ENCODE data around the gene FLT1. TPM values are rescaled to one million over a fixed set of nuclear protein-coding genes. Genes with fewer than 3 reads are reported as not detected.

FLT1 gene
- total RNA-seq, 4 donors from 2014 or later, result 19.3 to 48.6 (median 24.4) TPM

DNA sequence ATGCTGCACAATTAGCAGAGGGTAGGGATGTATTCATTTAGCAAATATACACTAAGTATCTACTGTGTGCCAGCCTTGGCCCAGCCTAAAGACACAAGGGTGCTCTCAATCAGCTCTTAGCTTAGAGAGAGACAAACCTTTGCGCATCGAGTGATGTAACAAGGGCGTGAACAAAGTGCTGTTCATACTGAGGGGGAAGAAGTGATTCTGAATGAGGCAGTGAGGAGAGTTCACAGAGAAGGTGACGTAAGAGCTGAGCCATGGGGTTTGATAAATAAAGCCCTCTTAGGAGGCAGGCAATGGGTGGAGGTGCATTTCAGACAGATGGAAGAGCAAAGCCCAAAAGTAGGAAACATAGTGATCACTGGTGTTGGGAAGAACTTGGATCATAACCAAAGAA lies 68.5 kb downstream of the FLT1 start:
- Histone ChIP-seq H3K9me3 (no peaks in the 10 kb centered on the region), H3K27me3 (no peaks in the 10 kb centered on the region), H3K36me3 (no peaks in the 10 kb centered on the region), H3K4me1 (no peaks in the 10 kb centered on the region), H3K27ac (no peak overlapping the region), H3K4me3 (no peak overlapping the region)
- TF ChIP-seq, protein P1, sequence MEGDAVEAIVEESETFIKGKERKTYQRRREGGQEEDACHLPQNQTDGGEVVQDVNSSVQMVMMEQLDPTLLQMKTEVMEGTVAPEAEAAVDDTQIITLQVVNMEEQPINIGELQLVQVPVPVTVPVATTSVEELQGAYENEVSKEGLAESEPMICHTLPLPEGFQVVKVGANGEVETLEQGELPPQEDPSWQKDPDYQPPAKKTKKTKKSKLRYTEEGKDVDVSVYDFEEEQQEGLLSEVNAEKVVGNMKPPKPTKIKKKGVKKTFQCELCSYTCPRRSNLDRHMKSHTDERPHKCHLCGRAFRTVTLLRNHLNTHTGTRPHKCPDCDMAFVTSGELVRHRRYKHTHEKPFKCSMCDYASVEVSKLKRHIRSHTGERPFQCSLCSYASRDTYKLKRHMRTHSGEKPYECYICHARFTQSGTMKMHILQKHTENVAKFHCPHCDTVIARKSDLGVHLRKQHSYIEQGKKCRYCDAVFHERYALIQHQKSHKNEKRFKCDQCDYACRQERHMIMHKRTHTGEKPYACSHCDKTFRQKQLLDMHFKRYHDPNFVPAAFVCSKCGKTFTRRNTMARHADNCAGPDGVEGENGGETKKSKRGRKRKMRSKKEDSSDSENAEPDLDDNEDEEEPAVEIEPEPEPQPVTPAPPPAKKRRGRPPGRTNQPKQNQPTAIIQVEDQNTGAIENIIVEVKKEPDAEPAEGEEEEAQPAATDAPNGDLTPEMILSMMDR (IDR thresholded peaks at IDR 0.05), result no peak
- TF ChIP-seq EP300 (IDR thresholded peaks at IDR 0.05), result no peak
- no peak for TF ChIP-seq POLR2A (IDR thresholded peaks at IDR 0.05)
- WGBS, 2 donors, result 91 to 94% methylated on average over 4 of the region's 4 CpGs
- DNase-seq (ENCODE audit: low spot score in 2 of 2), result no peak

GRCh38 chr13:28425793-28426192 lies 69.1 kb downstream of the FLT1 start:
- WGBS, 2 donors, result 29 to 46% methylated on average over 1 of the region's 1 CpG
- Histone ChIP-seq H3K36me3 (no peaks in the 10 kb centered on the region), H3K27me3 (no peaks in the 10 kb centered on the region), H3K9me3 (no peaks in the 10 kb centered on the region), H3K4me1 (no peaks in the 10 kb centered on the region), H3K27ac (no peak overlapping the region), H3K4me3 (no peak overlapping the region)
- DNase-seq (ENCODE audit: low spot score in 2 of 2), result no peak
- no peak for TF ChIP-seq POLR2A (IDR thresholded peaks at IDR 0.05)
- TF ChIP-seq EP300 (IDR thresholded peaks at IDR 0.05), result no peak
- TF ChIP-seq, protein P1 (IDR thresholded peaks at IDR 0.05), result no peak

- Histone ChIP-seq H3K4me3 (no peak overlapping the region), H3K27ac (no peak overlapping the region), H3K9me3 (no peaks in the 10 kb centered on the region), H3K27me3 (no peaks in the 10 kb centered on the region), H3K4me1 (no peaks in the 10 kb centered on the region), H3K36me3 (no peaks in the 10 kb centered on the region)
- TF ChIP-seq, protein P1 (IDR thresholded peaks at IDR 0.05), result no peak
- TF ChIP-seq EP300 (IDR thresholded peaks at IDR 0.05), result no peak
- no peak for TF ChIP-seq POLR2A (IDR thresholded peaks at IDR 0.05)
- 89 to 93% methylated on average over 4 of the region's 4 CpGs for WGBS, 2 donors
- DNase-seq (ENCODE audit: low spot score in 2 of 2), result no peak
These were observed 70.4 kb downstream of the FLT1 start for GRCh38 chr13:28424541-28424940.

GRCh38 chr13:28423010-28423409 lies 71.9 kb downstream of the FLT1 start:
- no peaks in the 10 kb centered on the region for H3K27me3 ChIP-seq

DNA sequence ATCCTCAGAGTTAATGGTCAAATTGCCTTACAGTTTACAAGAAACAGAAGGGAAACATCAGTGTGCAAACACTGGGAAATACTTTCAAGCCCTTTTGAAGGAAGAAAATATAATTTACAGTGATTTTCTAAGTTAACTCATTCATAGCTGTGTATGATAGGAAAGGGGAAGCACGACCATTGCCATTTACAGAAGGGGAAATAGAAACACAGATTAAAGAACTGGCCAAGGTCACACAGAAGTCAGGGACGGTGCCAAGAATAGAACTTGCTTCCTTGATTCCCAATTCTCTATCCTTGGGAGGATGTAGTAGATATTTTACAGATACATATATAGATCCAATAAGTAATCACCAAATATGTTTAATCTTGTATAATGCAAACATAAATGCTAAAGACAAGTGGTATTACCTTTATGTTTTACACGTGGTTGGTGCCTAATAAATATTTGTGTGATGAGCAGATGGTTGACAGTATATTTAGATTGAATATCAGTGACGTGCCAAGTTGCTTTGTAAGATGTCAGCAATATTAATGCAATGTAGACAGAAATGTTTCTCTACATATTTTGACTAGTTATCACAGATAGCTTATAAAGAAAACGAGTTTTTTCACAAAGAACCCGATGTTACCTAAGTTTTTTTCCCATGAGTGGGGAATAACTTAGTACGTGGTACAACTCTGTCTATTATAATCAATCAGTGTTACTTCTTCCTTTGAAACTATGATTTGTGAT lies 73.1 kb downstream of the FLT1 start:
- Histone ChIP-seq H3K4me1 (no peaks in the 10 kb centered on the region), H3K36me3 (no peaks in the 10 kb centered on the region), H3K27me3 (no peaks in the 10 kb centered on the region), H3K4me3 (no peak overlapping the region), H3K9me3 (no peaks in the 10 kb centered on the region), H3K27ac (no peak overlapping the region)
- TF ChIP-seq EP300 (IDR thresholded peaks at IDR 0.05), result no peak
- TF ChIP-seq, protein P1 (IDR thresholded peaks at IDR 0.05), result no peak
- no peak for TF ChIP-seq POLR2A (IDR thresholded peaks at IDR 0.05)
- DNase-seq (ENCODE audit: low spot score in 2 of 2), result no peak
- 66 to 69% methylated on average over 7 of the region's 7 CpGs for WGBS, 2 donors

More at GRCh38 chr13:28423010-28423409, 71.9 kb downstream of the FLT1 start:
- Histone ChIP-seq H3K36me3 (no peaks in the 10 kb centered on the region), H3K27ac (peak overlapping the region in 1 of 4 donors; percentile 46), H3K4me3 (no peak overlapping the region), H3K4me1 (no peaks in the 10 kb centered on the region), H3K9me3 (no peaks in the 10 kb centered on the region)
- 71% methylated on average over 5 of the region's 5 CpGs for WGBS, 2 donors
- TF ChIP-seq, protein P1 (IDR thresholded peaks at IDR 0.05), result no peak
- TF ChIP-seq POLR2A (IDR thresholded peaks at IDR 0.05), result no peak
- TF ChIP-seq EP300 (IDR thresholded peaks at IDR 0.05), result peak in 1 of 2 donors; percentile 80
- DNase-seq (ENCODE audit: low spot score in 2 of 2), result peak; percentile 17 to 21
